DMS 273 (cell line): ENCODE data around the gene EDEM1.
A peak's percentile ranks its signal among the peaks of the same experiment; 100 is the strongest.

ENCODE experiments used
- DNase-seq: peaks from one replicate; lab custom pipeline; 2025; ENCODE audit not compliant: unreplicated experiment; lab: John Stamatoyannopoulos, UW

Gene EDEM1

DNA sequence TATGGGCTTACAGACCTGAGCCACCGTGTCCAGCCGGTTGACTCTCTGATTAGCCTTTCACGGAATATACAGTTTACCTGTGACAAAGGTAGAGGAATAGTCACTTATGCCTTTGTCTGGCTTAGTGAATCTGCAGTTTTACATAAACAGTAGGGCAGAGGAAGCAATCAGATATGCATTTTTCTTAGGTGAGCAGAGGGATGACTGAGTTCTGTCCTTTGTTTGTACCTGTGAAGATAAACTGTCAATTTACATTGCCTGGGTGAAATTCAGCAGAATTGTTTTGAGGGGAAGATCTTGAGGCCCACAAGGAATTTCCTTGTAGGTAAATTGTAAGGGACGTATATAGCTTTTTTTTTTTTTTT, 10.8 kb downstream of the EDEM1 start:
- no peak for DNase-seq

GRCh38 chr3:5198986-5199731, 11.7 kb downstream of the EDEM1 start:
- no peak for DNase-seq

DNA sequence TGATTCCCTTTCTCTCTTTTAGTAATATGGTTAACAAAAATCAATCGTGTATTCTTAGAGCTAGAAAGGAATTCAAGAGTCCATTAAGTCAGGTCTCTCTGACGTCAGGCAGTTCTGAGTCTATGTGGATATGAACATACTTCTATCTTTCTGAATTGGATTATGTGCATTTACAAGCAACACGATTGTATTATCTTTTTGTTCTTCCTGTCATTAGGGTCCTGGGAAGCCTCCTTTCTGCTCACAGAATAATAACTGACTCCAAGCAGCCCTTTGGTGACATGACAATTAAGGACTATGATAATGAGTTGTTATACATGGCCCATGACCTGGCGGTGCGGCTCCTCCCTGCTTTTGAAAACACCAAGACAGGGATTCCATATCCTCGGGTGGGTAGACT, 14.0 kb downstream of the EDEM1 start:
- no peak for DNase-seq

- no peak for DNase-seq
Measured at GRCh38 chr3:5202222-5202621, 14.7 kb downstream of the EDEM1 start.

DNA sequence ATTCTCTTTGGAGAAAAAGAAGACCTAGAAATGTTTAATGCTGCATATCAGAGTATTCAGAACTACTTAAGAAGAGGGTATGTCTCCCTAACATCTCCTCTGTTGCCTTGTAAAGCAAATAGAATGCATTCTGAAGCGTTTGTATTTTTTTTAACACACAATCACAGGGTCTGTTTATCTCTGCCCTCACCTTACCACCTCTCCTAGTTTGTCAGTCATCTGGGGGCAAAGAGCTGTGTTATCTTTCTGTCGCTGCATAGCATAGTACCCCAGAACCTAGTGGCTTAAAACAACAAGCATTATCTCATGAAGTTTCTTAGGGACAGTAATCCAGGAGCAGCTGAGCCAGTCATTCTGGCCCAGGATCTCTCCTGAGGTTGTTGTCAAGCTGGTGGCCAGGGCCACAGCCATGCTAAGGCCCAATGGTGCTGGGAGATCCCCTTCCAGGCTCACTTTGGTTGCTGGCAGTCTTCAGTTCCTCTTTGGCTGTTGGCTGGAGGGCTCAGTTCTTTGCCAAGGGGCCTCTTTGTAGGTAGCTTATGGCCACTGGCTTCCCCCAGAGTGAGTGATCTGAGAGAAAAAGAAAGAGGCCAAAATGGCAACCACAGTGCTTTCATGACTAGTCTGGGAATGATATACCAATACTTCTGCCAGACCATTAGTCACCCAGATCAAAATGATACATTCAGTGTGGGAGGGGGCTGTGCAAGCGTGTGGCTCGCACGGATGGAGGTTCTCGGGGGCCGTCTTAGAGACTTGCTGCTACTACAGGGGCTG, 17.8 kb downstream of the EDEM1 start:
- no peak for DNase-seq

GRCh38 chr3:5210926-5211325, 23.4 kb downstream of the EDEM1 start:
- no peak for DNase-seq

GRCh38 chr3:5212628-5213573, 25.4 kb downstream of the EDEM1 start:
- no peak for DNase-seq

DNA sequence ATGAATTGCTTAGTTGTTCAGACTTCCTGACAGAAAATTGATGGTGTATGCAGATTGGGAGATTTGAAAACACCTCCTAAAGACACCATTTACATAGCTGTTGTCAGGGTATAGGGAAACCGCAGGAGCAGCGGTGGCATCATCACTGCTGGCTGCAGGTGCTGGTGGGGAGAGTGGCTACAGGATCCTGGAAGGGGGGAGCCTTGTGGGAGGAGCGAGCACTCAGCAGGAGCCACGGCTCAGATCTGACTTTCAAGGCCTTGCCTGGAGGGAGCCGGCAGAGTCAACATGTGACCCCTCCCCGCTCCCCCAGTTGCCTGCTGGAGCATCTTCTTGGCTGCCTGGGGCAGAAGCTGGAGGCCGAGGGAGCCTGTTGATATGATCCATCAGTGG, 26.1 kb downstream of the EDEM1 start:
- no peak for DNase-seq

- no peak for DNase-seq
Measured at GRCh38 chr3:5214352-5214751, 26.8 kb downstream of the EDEM1 start.

- DNase-seq: no peak
Measured at GRCh38 chr3:5217824-5218595, 30.5 kb downstream of the EDEM1 start.

GRCh38 chr3:5218815-5219214, 31.3 kb downstream of the EDEM1 start:
- DNase-seq: no peak

DNA sequence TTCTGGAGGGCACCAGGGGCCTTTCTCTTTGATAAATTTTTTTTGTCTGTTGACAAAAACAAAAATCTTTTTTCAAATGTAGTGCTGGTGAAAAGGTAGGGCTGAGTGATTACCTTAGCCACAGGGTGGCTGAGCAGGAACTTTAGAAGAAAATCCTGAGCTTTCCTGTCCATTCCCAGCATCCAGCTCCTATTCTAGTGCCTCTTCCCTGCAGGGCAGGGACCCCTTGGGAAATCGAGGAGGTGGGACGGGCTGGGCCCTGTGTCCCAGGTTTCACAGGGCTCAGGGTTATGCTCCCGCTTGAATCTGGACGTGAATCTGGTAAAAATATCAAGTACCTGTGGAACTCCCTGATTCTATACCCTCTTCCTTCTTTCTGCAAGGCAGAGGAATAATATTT, 31.7 kb downstream of the EDEM1 start:
- no peak for DNase-seq

GRCh38 chr3:5220193-5220592, 32.7 kb downstream of the EDEM1 start:
- no peak for DNase-seq

GRCh38 chr3:5220667-5221431, 33.3 kb downstream of the EDEM1 start:
- no peak for DNase-seq

DNA sequence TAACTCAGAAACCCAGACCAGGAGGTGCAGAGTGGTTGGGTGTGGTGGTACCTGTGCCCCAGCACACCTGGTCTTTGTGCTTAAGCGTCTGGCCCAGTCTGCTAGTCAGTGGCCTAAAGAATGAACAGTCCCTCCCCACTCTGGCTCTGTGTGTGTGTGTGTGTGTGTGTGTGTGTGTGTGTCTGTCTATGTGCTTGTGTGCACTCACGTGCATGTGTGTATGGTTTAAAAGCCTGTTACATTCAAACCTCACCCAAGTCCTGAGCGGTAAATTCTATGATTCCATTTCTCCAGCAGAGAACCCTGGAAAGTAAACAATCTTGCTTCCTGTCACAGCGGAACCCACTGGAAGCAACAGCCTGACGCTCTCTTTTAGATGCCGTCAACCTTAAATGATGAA, 34.2 kb downstream of the EDEM1 start:
- DNase-seq: no peak

DNA sequence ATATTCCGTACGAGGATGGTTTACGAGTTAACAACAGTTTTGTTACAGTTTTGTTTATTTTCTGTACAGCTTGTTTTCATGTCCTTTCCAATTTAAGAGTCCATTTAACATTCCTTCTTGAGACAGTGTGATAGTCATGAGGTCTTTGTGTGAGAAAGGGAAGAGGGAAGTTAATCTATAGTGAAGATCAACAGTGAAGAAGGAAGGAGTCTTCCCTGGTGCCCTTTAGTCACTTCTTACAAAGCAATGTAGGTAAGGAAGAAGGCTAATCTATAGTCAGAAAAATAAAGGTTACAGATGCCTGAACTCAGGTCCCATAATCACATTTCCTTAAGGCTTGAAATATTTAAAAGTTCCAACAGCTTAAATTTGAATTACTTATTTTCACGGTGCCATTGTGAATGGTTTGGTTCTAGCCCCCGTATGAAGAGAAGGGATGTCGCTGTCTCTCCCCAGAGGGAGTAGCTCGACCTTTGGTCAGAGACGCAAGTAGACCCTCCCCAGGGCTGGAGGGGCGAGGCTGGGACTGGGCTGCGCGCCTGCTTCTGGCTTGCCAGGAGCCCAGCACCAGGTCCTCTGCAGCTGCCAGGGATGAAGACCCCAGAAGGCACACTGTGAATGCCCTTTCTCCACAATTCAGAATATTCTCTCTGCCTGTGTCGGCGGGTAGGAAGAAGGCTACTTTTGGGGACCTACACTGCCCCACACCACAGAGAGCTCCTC, 34.9 kb downstream of the EDEM1 start:
- DNase-seq: no peak

DNA sequence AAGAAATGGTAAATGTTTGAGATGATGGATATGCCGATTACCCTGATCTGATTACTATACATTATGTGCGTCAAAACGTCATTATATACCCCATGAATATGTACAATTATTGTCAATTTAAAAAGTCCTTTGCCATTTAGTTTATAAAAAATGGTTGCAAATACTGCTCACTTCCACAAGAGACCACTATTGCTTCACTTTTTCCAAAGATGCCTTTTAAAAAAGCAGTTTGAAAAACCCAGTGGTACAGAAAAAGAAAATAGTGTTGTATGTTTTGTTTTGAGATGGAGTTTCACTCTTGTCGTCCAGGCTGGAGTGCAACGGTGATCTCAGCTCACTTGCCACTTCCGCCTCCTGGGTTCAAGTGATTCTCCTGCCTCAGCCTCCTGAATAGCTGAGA, 39.3 kb downstream of the EDEM1 start:
- DNase-seq: peak; percentile 34

DNA sequence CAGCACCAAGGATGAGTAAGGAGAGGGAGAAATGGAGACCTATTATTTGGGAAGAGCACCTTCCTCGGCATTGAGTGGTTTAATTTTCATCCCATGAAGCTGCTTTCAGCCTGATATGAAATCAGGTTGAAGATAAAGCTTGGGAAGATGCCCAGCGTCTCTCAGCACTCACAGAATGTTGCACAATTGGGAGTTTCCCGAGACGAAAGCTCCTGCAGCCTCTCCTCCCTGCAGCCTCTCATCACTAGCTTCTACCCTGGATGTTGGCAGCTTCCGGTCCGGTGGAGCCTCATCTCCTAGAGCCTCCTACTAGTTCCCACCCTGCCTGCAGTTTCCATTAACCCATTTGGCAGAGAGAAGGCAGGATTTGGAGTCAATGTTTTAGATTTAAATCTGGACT, 40.3 kb downstream of the EDEM1 start:
- no peak for DNase-seq

DNA sequence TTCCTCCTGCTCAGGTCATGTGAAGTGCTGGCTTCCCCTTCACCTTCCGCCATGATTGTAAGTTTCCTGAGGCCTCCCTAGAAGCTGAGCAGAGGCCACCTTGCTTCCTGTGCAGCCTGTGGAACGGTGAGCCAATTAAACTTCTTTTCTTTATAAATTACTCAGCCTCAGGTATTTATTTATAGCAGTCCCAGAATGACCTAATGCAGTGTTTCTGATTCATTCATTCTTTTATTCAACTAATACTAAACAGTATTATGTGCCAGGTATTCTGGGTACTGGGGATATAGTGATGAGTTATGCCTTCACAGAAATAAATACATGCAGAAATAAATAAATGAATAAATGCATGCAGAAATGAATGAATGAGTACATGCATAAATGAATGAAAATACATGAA, 41.9 kb downstream of the EDEM1 start:
- DNase-seq: no peak
